Measurements from ENCODE around the gene TMEM132D. TPM values are rescaled to one million over a fixed set of nuclear protein-coding genes. Genes with fewer than 3 reads are reported as not detected.

The TMEM132D gene
- polyA plus RNA-seq, 1 experiment: 0.02 TPM

DNA sequence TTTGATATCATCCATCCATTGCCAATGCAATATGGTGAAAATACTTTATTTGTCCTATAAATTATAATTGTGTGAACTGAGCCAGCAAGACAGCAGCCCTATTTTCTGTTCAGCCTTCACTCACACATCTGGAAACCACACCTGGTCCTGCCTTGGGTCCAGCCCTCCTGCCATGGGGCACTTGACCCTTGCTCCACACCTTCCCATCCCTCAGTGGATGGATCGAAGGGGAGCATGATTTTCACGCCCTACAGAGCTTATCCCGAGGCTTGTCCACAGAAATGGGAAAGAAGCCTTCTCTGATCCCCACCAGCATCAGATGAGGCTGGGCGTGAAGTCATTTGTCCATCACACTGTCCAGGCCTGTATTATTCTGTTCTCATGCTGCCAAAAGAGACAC lies 10.1 kb downstream of the TMEM132D start:
- POLR2A ChIA-PET: no interaction called here
- TF ChIP-seq, protein P1, sequence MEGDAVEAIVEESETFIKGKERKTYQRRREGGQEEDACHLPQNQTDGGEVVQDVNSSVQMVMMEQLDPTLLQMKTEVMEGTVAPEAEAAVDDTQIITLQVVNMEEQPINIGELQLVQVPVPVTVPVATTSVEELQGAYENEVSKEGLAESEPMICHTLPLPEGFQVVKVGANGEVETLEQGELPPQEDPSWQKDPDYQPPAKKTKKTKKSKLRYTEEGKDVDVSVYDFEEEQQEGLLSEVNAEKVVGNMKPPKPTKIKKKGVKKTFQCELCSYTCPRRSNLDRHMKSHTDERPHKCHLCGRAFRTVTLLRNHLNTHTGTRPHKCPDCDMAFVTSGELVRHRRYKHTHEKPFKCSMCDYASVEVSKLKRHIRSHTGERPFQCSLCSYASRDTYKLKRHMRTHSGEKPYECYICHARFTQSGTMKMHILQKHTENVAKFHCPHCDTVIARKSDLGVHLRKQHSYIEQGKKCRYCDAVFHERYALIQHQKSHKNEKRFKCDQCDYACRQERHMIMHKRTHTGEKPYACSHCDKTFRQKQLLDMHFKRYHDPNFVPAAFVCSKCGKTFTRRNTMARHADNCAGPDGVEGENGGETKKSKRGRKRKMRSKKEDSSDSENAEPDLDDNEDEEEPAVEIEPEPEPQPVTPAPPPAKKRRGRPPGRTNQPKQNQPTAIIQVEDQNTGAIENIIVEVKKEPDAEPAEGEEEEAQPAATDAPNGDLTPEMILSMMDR (IDR thresholded peaks at IDR 0.05; ENCODE audit: insufficient read depth, low read depth, low read length): no peak
- Histone ChIP-seq H3K4me3 (ENCODE audit: low read depth, low read length) (no peak overlapping the region), H3K27me3 (ENCODE audit: control insufficient read depth, insufficient read depth, low read length) (no peaks in the 10 kb centered on the region), H3K36me3 (ENCODE audit: control insufficient read depth, insufficient read depth, low read length) (no peaks in the 10 kb centered on the region)
- CTCF ChIA-PET: no interaction called here
- DNase-seq (ENCODE audit: low read depth): no peak

DNA sequence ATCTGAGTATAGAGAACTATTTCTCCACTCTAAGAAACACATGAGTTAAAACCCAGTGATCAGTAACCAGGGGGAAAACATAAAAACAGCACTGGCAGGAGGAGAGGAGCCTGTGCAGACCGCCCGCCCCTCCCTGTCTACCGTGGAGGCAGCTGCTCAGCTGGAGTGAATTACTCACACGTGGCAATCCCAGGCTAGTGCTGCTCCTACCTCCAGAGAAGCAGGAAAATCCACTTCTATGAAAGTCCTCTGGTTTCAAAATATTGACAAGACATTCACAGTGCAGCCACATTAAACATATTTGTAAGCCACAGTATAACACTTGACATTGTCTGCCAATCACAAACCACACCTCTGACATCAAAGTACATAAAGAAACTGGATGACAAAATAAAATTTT lies 16.7 kb downstream of the TMEM132D start:
- Histone ChIP-seq H3K36me3 (ENCODE audit: control insufficient read depth, insufficient read depth, low read length) (no peaks in the 10 kb centered on the region), H3K4me3 (ENCODE audit: low read depth, low read length) (no peak overlapping the region), H3K27me3 (ENCODE audit: control insufficient read depth, insufficient read depth, low read length) (no peaks in the 10 kb centered on the region)
- POLR2A ChIA-PET: no interaction called here
- TF ChIP-seq, protein P1 (IDR thresholded peaks at IDR 0.05; ENCODE audit: insufficient read depth, low read depth, low read length): no peak
- CTCF ChIA-PET: no interaction called here
- DNase-seq (ENCODE audit: low read depth): no peak

DNA sequence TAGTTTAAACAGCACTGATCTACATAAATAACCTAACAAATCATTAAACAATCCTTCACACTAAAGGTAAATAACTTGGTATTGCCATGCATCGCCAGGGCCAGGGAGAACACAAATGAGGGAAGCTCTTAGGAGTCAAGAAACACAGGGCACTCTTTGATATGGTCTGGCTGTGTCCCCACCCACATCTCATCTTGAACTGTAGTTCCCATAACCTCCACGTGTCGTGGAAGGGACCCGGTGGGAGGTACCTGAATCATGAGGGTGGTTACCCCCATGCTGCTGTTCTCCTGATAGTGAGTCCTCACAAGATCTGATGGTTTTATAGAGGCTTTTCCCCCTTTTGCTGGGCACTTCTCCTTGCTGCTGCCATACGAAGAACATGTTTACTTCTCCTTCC lies 17.3 kb downstream of the TMEM132D start:
- no peak for DNase-seq (ENCODE audit: low read depth)
- CTCF ChIA-PET: interaction anchor here (0.6 kb wide), 1 partner anchor 8 kb away, joined by 3 read pairs; no protein-coding TSS in a partner anchor
- H3K36me3 ChIP-seq (ENCODE audit: control insufficient read depth, insufficient read depth, low read length): no peaks in the 10 kb centered on the region

DNA sequence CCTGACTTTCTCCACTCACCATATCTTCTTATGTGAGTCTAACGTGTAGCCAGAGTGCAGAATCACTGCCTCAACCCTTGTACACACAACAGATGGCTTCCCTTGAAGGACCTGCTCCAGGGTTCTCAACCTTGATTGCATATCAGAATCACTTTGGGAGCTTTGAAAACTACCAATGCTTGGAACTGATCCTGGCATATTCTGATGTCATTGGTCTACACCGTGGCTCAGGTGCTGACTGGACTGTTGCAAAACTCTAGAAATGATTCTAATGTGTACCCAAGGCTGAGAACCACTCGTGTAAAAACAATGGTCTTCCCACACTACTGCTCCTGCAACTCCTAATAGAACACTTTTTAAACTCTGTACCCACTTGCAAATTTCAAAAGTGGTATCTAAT lies 18.5 kb downstream of the TMEM132D start:
- no peak overlapping the region for H3K4me3 ChIP-seq (ENCODE audit: low read depth, low read length)
- no peak for DNase-seq (ENCODE audit: low read depth)
- CTCF ChIA-PET: no interaction called here
- TF ChIP-seq, protein P1 (IDR thresholded peaks at IDR 0.05; ENCODE audit: insufficient read depth, low read depth, low read length): no peak
- H3K27me3 ChIP-seq (ENCODE audit: control insufficient read depth, insufficient read depth, low read length): no peaks in the 10 kb centered on the region
- POLR2A ChIA-PET: no interaction called here
- H3K36me3 ChIP-seq (ENCODE audit: control insufficient read depth, insufficient read depth, low read length): no peaks in the 10 kb centered on the region

More for the DNA sequence above, 17.3 kb downstream of the TMEM132D start:
- Histone ChIP-seq H3K27me3 (ENCODE audit: control insufficient read depth, insufficient read depth, low read length) (no peaks in the 10 kb centered on the region), H3K4me3 (ENCODE audit: low read depth, low read length) (no peak overlapping the region)
- POLR2A ChIA-PET: no interaction called here
- TF ChIP-seq, protein P1 (IDR thresholded peaks at IDR 0.05; ENCODE audit: insufficient read depth, low read depth, low read length): no peak

DNA sequence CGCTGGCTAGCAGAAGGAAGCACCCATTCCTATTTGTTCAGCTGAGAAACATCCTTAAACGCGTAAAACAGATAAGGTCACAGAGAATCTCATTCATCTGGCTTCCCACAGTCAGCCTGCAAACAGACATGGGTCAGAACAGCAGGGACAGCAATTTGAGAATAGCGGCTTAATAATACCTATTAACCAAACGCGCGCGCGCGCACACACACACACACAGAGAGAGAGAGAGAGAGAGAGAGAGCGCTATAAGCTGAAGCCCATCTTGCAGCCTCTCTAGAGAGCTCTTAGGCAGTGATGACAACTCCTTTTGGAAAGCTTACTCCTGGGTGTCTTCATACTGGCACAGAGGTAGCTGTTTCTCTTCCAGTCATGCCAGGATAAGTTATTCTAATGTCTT lies 26.4 kb downstream of the TMEM132D start:
- CTCF ChIA-PET: no interaction called here
- Histone ChIP-seq H3K4me3 (ENCODE audit: low read depth, low read length) (no peak overlapping the region), H3K27me3 (ENCODE audit: control insufficient read depth, insufficient read depth, low read length) (no peaks in the 10 kb centered on the region), H3K36me3 (ENCODE audit: control insufficient read depth, insufficient read depth, low read length) (no peaks in the 10 kb centered on the region)
- TF ChIP-seq, protein P1 (IDR thresholded peaks at IDR 0.05; ENCODE audit: insufficient read depth, low read depth, low read length): no peak
- POLR2A ChIA-PET: no interaction called here
- no peak for DNase-seq (ENCODE audit: low read depth)
